GM19372 (cell line): Measurements from ENCODE around the gene RBBP5.

Experiments used
- ATAC-seq: cut with Tn5 transposase; IDR thresholded peaks from one replicate; pipeline ENCODE4 v1.9.1; 2021; ENCODE audit warnings: mild to moderate bottlenecking, low read depth, moderate library complexity; ENCODE audit not compliant: unreplicated experiment

RBBP5 gene

GRCh38 chr1:205060746-205061145 lies 61.0 kb downstream of the RBBP5 start:
- no peak for ATAC-seq

- no peak for ATAC-seq
These were observed 62.1 kb downstream of the RBBP5 start for GRCh38 chr1:205059660-205060059.

GRCh38 chr1:205058853-205059252 lies 62.9 kb downstream of the RBBP5 start:
- ATAC-seq, result no peak

- ATAC-seq, result no peak
These were observed 63.8 kb downstream of the RBBP5 start for GRCh38 chr1:205057808-205058575.

- ATAC-seq, result no peak
These were observed 64.7 kb downstream of the RBBP5 start for GRCh38 chr1:205056956-205057568.

GRCh38 chr1:205056188-205056611 lies 65.6 kb downstream of the RBBP5 start:
- no peak for ATAC-seq

- ATAC-seq, result no peak
These were observed 67.8 kb downstream of the RBBP5 start for GRCh38 chr1:205054013-205054412.

- ATAC-seq, result no peak
These were observed 68.5 kb downstream of the RBBP5 start for GRCh38 chr1:205053296-205053695.

- ATAC-seq, result no peak
These were observed 69.1 kb downstream of the RBBP5 start for GRCh38 chr1:205052690-205053089.

- no peak for ATAC-seq
These were observed 72.3 kb downstream of the RBBP5 start for GRCh38 chr1:205049479-205049878.

- ATAC-seq, result no peak
These were observed 73.4 kb downstream of the RBBP5 start for GRCh38 chr1:205048382-205048781.

- ATAC-seq, result no peak
These were observed 74.0 kb downstream of the RBBP5 start for GRCh38 chr1:205047764-205048231.

GRCh38 chr1:205046870-205047269 lies 74.9 kb downstream of the RBBP5 start:
- no peak for ATAC-seq

- ATAC-seq, result no peak
These were observed 76.6 kb downstream of the RBBP5 start for GRCh38 chr1:205045146-205045545.

- no peak for ATAC-seq
These were observed 77.0 kb downstream of the RBBP5 start for GRCh38 chr1:205044741-205045140.

GRCh38 chr1:205043866-205044265 lies 77.9 kb downstream of the RBBP5 start:
- no peak for ATAC-seq

- ATAC-seq, result no peak
These were observed 78.6 kb downstream of the RBBP5 start, which contains the start of gene CNTN2 for GRCh38 chr1:205042911-205043806. CNTN2 (plus strand) TSS chr1:205043212; CDS start chr1:205053186, 9,974 bp downstream.

GRCh38 chr1:205041998-205042910 lies 79.5 kb downstream of the RBBP5 start:
- no peak for ATAC-seq

GRCh38 chr1:205041001-205041715 lies 80.6 kb downstream of the RBBP5 start:
- ATAC-seq, result no peak
